PC-3 (cell line): ENCODE measurements around the gene SOAT2.

Experiments used
- EZH2 ChIP-seq: fragments of 300-600 bp; sonication (generic); IDR thresholded peaks from one replicate; pipeline ENCODE4 v1.6.1; 2017; ENCODE audit warnings: antibody characterized with exemption, mild to moderate bottlenecking, low read length; ENCODE audit not compliant: unreplicated experiment
- TF ChIP-seq, protein P1 (sequence below): fragments of 300-600 bp; sonication (generic); conservative IDR thresholded peaks from 2 replicates; pipeline ENCODE4 v1.5.1; 2017; ENCODE audit warnings: antibody characterized with exemption, low read depth, mild to moderate bottlenecking, low read length

DNA sequence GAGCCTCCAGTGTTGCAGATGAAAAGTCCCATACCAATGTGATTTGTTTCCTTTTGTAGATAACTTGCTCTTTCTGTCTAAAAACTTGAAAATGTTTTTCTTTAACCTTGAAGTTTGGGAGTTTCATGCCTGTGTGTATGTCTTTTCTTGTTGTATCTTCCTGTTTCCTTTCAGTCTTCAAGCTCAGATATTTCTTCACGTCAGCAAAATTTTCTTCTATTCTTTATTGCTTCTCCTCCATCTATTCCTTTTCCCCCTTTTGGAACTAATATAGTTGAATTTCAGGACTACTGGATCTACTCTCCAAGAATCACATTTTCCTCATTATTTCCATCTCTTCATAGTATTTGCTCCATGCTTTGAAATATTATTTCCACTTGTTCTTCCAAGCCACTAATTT is 23.9 kb downstream of the SOAT2 start:
- TF ChIP-seq, protein P1, sequence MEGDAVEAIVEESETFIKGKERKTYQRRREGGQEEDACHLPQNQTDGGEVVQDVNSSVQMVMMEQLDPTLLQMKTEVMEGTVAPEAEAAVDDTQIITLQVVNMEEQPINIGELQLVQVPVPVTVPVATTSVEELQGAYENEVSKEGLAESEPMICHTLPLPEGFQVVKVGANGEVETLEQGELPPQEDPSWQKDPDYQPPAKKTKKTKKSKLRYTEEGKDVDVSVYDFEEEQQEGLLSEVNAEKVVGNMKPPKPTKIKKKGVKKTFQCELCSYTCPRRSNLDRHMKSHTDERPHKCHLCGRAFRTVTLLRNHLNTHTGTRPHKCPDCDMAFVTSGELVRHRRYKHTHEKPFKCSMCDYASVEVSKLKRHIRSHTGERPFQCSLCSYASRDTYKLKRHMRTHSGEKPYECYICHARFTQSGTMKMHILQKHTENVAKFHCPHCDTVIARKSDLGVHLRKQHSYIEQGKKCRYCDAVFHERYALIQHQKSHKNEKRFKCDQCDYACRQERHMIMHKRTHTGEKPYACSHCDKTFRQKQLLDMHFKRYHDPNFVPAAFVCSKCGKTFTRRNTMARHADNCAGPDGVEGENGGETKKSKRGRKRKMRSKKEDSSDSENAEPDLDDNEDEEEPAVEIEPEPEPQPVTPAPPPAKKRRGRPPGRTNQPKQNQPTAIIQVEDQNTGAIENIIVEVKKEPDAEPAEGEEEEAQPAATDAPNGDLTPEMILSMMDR = no peak
- no peak for TF ChIP-seq EZH2
